ENCODE data around the gene FOXA3. TPM values are rescaled to one million over a fixed set of nuclear protein-coding genes. Genes with fewer than 3 reads are reported as not detected.
A peak's percentile ranks its signal among the peaks of the same experiment; 100 is the strongest.
"Not testable (repeated sequence)": the region's sequence is repeated elsewhere in the genome, so short reads cannot be mapped to it uniquely, and the experiment has no call there.

The FOXA3 gene
- polyA plus RNA-seq, 3 donors = 0.15 to 0.26 (median 0.21) TPM

GRCh38 chr19:45887200-45887710 lies 23.1 kb downstream of the FOXA3 start:
- DNase-seq = no peak

- DNase-seq = no peak
These were observed 25.2 kb downstream of the FOXA3 start for GRCh38 chr19:45889210-45889885.

- DNase-seq = no peak
These were observed 26.8 kb downstream of the FOXA3 start for GRCh38 chr19:45890877-45891276.

- no peak for DNase-seq
These were observed 31.4 kb downstream of the FOXA3 start for GRCh38 chr19:45895519-45895972.

- DNase-seq = not testable (repeated sequence)
These were observed 32.0 kb downstream of the FOXA3 start for GRCh38 chr19:45895983-45896599.

- DNase-seq = no peak
These were observed 33.2 kb downstream of the FOXA3 start for GRCh38 chr19:45897261-45897812.

GRCh38 chr19:45899253-45899652 lies 35.1 kb downstream of the FOXA3 start:
- DNase-seq = no peak

GRCh38 chr19:45899919-45900589 lies 35.9 kb downstream of the FOXA3 start:
- no peak for DNase-seq

GRCh38 chr19:45900738-45901431 lies 36.8 kb downstream of the FOXA3 start:
- no peak for DNase-seq

- DNase-seq = no peak
These were observed 37.3 kb downstream of the FOXA3 start for GRCh38 chr19:45901432-45901911.

GRCh38 chr19:45901912-45902650 lies 38.0 kb downstream of the FOXA3 start, which contains the start of gene MYPOP:
MYPOP (minus strand) TSS chr19:45902613; CDS start chr19:45901773, 840 bp downstream.
- no peak for DNase-seq

- DNase-seq = peak; percentile 97
These were observed 38.8 kb downstream of the FOXA3 start for GRCh38 chr19:45902651-45903625.

- DNase-seq = no peak
These were observed 40.9 kb downstream of the FOXA3 start for GRCh38 chr19:45905011-45905410.

- no peak for DNase-seq
These were observed 42.1 kb downstream of the FOXA3 start for GRCh38 chr19:45906221-45906620.

GRCh38 chr19:45908956-45909355 lies 44.8 kb downstream of the FOXA3 start:
- DNase-seq = no peak

- DNase-seq = no peak
These were observed 47.2 kb downstream of the FOXA3 start for GRCh38 chr19:45911291-45911690.

- no peak for DNase-seq
These were observed 50.0 kb downstream of the FOXA3 start, which contains the start of gene NANOS2 for GRCh38 chr19:45913874-45914830. NANOS2 (minus strand) TSS chr19:45914778; CDS start chr19:45914693, 85 bp downstream.

GRCh38 chr19:45917421-45918091 lies 53.4 kb downstream of the FOXA3 start:
- DNase-seq = no peak
